Hepatocyte (in vitro differentiated cells): ENCODE measurements around the gene AUH. TPM values are rescaled to one million over a fixed set of nuclear protein-coding genes. Genes with fewer than 3 reads are reported as not detected.

ENCODE experiments used
- DNase-seq: peaks from one replicate; pipeline ENCODE4 v3.0.0-alpha.2; 2016; ENCODE audit warnings: low spot score
- H2AFZ ChIP-seq: fragments of 200-600 bp; sonication (generic); 2 replicates; pipeline ENCODE4 v1.6.0; 2016; ENCODE audit warnings: antibody characterized with exemption, mild to moderate bottlenecking
- H3K27ac ChIP-seq: fragments of 200-600 bp; sonication (generic); 2 replicates; pipeline ENCODE4 v1.5.1; 2016; ENCODE audit warnings: mild to moderate bottlenecking
- H3K27me3 ChIP-seq: fragments of 200-600 bp; sonication (generic); 2 replicates; pipeline ENCODE4 v1.6.1; 2016
- H3K36me3 ChIP-seq: fragments of 200-600 bp; sonication (generic); replicated peaks from 2 replicates; pipeline ENCODE4 v1.5.1; 2016; ENCODE audit warnings: low read depth; ENCODE audit not compliant: insufficient read depth
- H3K4me1 ChIP-seq: fragments of 200-600 bp; sonication (generic); 2 replicates; pipeline ENCODE4 v1.5.1; 2016; ENCODE audit warnings: mild to moderate bottlenecking, moderate library complexity; ENCODE audit not compliant: insufficient read depth
- H3K4me2 ChIP-seq: fragments of 200-600 bp; sonication (generic); 2 replicates; pipeline ENCODE4 v1.6.0; 2016
- H3K4me3 ChIP-seq: fragments of 200-600 bp; sonication (generic); 2 replicates; pipeline ENCODE4 v1.5.1; 2016; ENCODE audit warnings: mild to moderate bottlenecking
- H3K79me2 ChIP-seq: fragments of 200-600 bp; sonication (generic); 2 replicates; pipeline ENCODE4 v1.6.0; 2017; ENCODE audit warnings: mild to moderate bottlenecking
- H3K9me2 ChIP-seq: fragments of 200-600 bp; sonication (generic); replicated peaks from 2 replicates; pipeline ENCODE4 v1.6.0; 2017; ENCODE audit warnings: mild to moderate bottlenecking; ENCODE audit not compliant: insufficient read depth
- H3K9me3 ChIP-seq: fragments of 200-600 bp; sonication (generic); 2 replicates; pipeline ENCODE4 v1.5.1; 2016; ENCODE audit warnings: low read depth, mild to moderate bottlenecking
- H4K20me1 ChIP-seq: fragments of 200-600 bp; sonication (generic); 2 replicates; pipeline ENCODE4 v1.6.0; 2016; ENCODE audit warnings: mild to moderate bottlenecking; ENCODE audit not compliant: insufficient read depth, poor library complexity, severe bottlenecking
- CTCF ChIP-seq: fragments of 200-600 bp; sonication (generic); IDR thresholded peaks from 2 replicates; pipeline ENCODE4 v1.5.1; 2016; ENCODE audit warnings: antibody characterized with exemption, mild to moderate bottlenecking; ENCODE audit not compliant: poor library complexity
- EZH2 ChIP-seq: fragments of 200-600 bp; sonication (generic); IDR thresholded peaks from 2 replicates; pipeline ENCODE4 v1.6.1; 2016; ENCODE audit warnings: antibody characterized with exemption, mild to moderate bottlenecking, borderline replicate concordance
- EZH2phosphoT487 ChIP-seq: fragments of 200-600 bp; sonication (generic); IDR thresholded peaks from one replicate; pipeline ENCODE4 v1.6.1; 2018; ENCODE audit warnings: antibody characterized with exemption, mild to moderate bottlenecking, low read depth, moderate library complexity; ENCODE audit not compliant: unreplicated experiment, severe bottlenecking
- WGBS: methylation state at CpG from one replicate; pipeline ENCODE4 v1.1.6; 2016; ENCODE audit warnings: low lambda C conversion rate; ENCODE audit errors: missing lambda C conversion rate; 5-methylcytosine and 5-hydroxymethylcytosine counted together
- polyA plus RNA-seq: library from polyadenylated mRNA; unstranded; fragments of >200 nt; fragmentation: Nextera tagmentation; extraction: Ambion mirVana; gene quantifications from 2 replicates; pipeline ENCODE4 v1.2.1, GENCODE V29; 2016
- total RNA-seq: library from RNA; depleted of rRNA; stranded (reverse); fragments of >200 nt; gene quantifications from 2 replicates; pipeline ENCODE4 v1.2.3, GENCODE V29; 2014

AUH gene
- total and polyA plus RNA-seq, 2 experiments from 2014 or later: 19.5 to 25.0 TPM

- no peaks in the 10 kb centered on the region for H3K9me3 ChIP-seq
- H3K79me2 ChIP-seq: no peaks in the 10 kb centered on the region
- H3K27ac ChIP-seq: peak overlapping the region; percentile 59
- TF ChIP-seq EZH2 (no peak), EZH2phosphoT487 (no peak), CTCF (no peak)
- H3K27me3 ChIP-seq: no peaks in the 10 kb centered on the region
- no peak overlapping the region for H3K4me3 ChIP-seq
- H3K4me2 ChIP-seq: peak overlapping the region; percentile 12
- H3K36me3 ChIP-seq: no peaks in the 10 kb centered on the region
- no peak overlapping the region for H2AFZ ChIP-seq
- H3K4me1 ChIP-seq: peaks cover 17% of the 10 kb centered on the region
- WGBS: 92% methylated on average over 9 of the region's 9 CpGs
- H3K9me2 ChIP-seq: no peaks in the 10 kb centered on the region
- no peaks in the 10 kb centered on the region for H4K20me1 ChIP-seq
- DNase-seq: no peak
Observed at GRCh38 chr9:91207397-91207728, 154.4 kb downstream of the AUH start.

- H2AFZ ChIP-seq: no peak overlapping the region
- H3K27me3 ChIP-seq: no peaks in the 10 kb centered on the region
- no peak overlapping the region for H3K4me2 ChIP-seq
- WGBS: 100% methylated on average over 1 of the region's 1 CpG
- no peaks in the 10 kb centered on the region for H4K20me1 ChIP-seq
- no peak overlapping the region for H3K27ac ChIP-seq
- peaks cover 12% of the 10 kb centered on the region for H3K4me1 ChIP-seq
- no peaks in the 10 kb centered on the region for H3K9me2 ChIP-seq
- no peak overlapping the region for H3K4me3 ChIP-seq
- no peaks in the 10 kb centered on the region for H3K79me2 ChIP-seq
- no peaks in the 10 kb centered on the region for H3K9me3 ChIP-seq
- no peaks in the 10 kb centered on the region for H3K36me3 ChIP-seq
- TF ChIP-seq CTCF (no peak), EZH2phosphoT487 (no peak), EZH2 (no peak)
- DNase-seq: no peak
Observed at GRCh38 chr9:91206806-91207205, 154.9 kb downstream of the AUH start.

GRCh38 chr9:91202736-91203283 lies 158.9 kb downstream of the AUH start:
- Histone ChIP-seq H3K9me2 (no peaks in the 10 kb centered on the region), H3K4me2 (no peak overlapping the region), H3K36me3 (no peaks in the 10 kb centered on the region), H4K20me1 (no peaks in the 10 kb centered on the region), H3K79me2 (no peaks in the 10 kb centered on the region), H3K4me1 (peaks cover 11% of the 10 kb centered on the region), H2AFZ (no peak overlapping the region), H3K27ac (no peak overlapping the region), H3K9me3 (no peaks in the 10 kb centered on the region), H3K27me3 (no peaks in the 10 kb centered on the region), H3K4me3 (no peak overlapping the region)
- TF ChIP-seq EZH2 (no peak), CTCF (no peak), EZH2phosphoT487 (no peak)
- DNase-seq: no peak
